ENCODE measurements around the gene SLC35A5. TPM values are rescaled to one million over a fixed set of nuclear protein-coding genes. Genes with fewer than 3 reads are reported as not detected.

The SLC35A5 gene
- total RNA-seq, 1 donor from 2014 or later = 26.1 TPM

GRCh38 chr3:112634786-112635541, 73.1 kb downstream of the SLC35A5 start:
- TF ChIP-seq, protein P1, sequence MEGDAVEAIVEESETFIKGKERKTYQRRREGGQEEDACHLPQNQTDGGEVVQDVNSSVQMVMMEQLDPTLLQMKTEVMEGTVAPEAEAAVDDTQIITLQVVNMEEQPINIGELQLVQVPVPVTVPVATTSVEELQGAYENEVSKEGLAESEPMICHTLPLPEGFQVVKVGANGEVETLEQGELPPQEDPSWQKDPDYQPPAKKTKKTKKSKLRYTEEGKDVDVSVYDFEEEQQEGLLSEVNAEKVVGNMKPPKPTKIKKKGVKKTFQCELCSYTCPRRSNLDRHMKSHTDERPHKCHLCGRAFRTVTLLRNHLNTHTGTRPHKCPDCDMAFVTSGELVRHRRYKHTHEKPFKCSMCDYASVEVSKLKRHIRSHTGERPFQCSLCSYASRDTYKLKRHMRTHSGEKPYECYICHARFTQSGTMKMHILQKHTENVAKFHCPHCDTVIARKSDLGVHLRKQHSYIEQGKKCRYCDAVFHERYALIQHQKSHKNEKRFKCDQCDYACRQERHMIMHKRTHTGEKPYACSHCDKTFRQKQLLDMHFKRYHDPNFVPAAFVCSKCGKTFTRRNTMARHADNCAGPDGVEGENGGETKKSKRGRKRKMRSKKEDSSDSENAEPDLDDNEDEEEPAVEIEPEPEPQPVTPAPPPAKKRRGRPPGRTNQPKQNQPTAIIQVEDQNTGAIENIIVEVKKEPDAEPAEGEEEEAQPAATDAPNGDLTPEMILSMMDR (IDR thresholded peaks at IDR 0.05; ENCODE audit: insufficient read depth, low read depth, low read length) = no peak
- TF ChIP-seq EZH2 (IDR thresholded peaks at IDR 0.05; ENCODE audit: insufficient read depth, low read length) = no peak
- Histone ChIP-seq H3K79me2 (ENCODE audit: insufficient read depth, low read length) (peaks cover 93% of the 10 kb centered on the region), H3K4me3 (ENCODE audit: insufficient read depth, low read depth, low read length) (peak overlapping the region; percentile 82), H3K4me1 (ENCODE audit: insufficient read depth, low read length) (peaks cover 70% of the 10 kb centered on the region), H3K27ac (ENCODE audit: low read depth, low read length) (peak overlapping the region; percentile 70), H3K9me3 (ENCODE audit: insufficient read depth, low read depth, low read length) (no peaks in the 10 kb centered on the region), H4K20me1 (ENCODE audit: insufficient read depth, low read length) (peaks cover 18% of the 10 kb centered on the region), H3K9ac (ENCODE audit: low read length) (peak overlapping the region; percentile 69), H2AFZ (ENCODE audit: low read depth, low read length) (no peak overlapping the region), H3K27me3 (ENCODE audit: insufficient read depth, low read length) (no peaks in the 10 kb centered on the region), H3K4me2 (ENCODE audit: low read length) (peak overlapping the region; percentile 88), H3K36me3 (ENCODE audit: insufficient read depth, low read length) (no peaks in the 10 kb centered on the region)
- Mint-ChIP-seq H3K9me3 (ENCODE audit: unreplicated experiment) (no peaks in the 10 kb centered on the region), H3K27me3 (ENCODE audit: low read depth, unreplicated experiment) (no peaks in the 10 kb centered on the region), H3K27ac (ENCODE audit: unreplicated experiment) (peak overlapping the region; percentile 35), H3K4me3 (ENCODE audit: unreplicated experiment) (peak overlapping the region; percentile 73), H3K4me1 (ENCODE audit: low read depth, unreplicated experiment) (peaks cover 50% of the 10 kb centered on the region), H3K36me3 (ENCODE audit: low read depth, unreplicated experiment) (peaks cover 6% of the 10 kb centered on the region)
- FAIRE-seq (peak; percentile 56), DNase-seq (ENCODE audit: low read depth) (no peak)

Other genes with a start within 250 kb of the SLC35A5 start
- gene CD200, start 228.9 kb upstream of the SLC35A5 start, total RNA-seq = 11.1 and 13.2 TPM in 2 replicates
- not detected in 2 replicates for gene BTLA, start 62.6 kb upstream of the SLC35A5 start, total RNA-seq
- gene ATG3, start 83 bp upstream of the SLC35A5 start, total RNA-seq = 45.4 and 46.2 TPM in 2 replicates
- 272 and 333 TPM in 2 replicates for gene CCDC80, start 79.1 kb downstream of the SLC35A5 start, total RNA-seq

Measured in astrocyte (in vitro differentiated cells and primary cell).